Measurements from ENCODE around the gene NEK11.

DNA sequence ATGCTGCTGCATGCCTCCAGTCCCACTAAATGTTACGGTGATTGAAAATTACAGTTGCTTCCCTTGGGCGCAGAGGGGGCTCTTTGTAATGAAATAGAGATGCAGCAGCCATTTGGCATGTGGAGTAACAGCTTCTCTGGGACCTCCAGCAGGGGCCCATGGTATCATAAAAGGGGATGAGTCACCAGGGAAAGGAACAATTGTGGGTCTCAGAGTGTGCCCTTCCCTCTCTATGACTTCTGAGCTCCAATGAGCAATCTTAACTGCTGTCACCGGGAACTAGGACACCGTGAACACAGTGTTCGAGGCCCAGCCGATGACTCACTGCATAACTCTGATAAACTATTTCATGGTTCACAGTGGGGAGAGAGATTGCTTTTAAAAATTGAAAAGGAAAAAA lies 190.1 kb downstream of the NEK11 start:
- TF ChIP-seq YY1 (IDR thresholded peaks at IDR 0.05; ENCODE audit: insufficient read depth, insufficient read length) (no peak), SUZ12 (IDR thresholded peaks at IDR 0.05; ENCODE audit: extremely low read depth, insufficient read depth, insufficient read length) (no peak), ZNF274 (IDR thresholded peaks at IDR 0.05; ENCODE audit: low read depth, low read length) (no peak)

All from NT2/D1 (cell line).